Activated CD8-positive, alpha-beta memory T cell treated with anti-CD3 and anti-CD28 coated beads, Interleukin-2, amount 50 U/mL, for 1 hour (primary cell): ENCODE measurements around the gene GLDC.
"Not testable (repeated sequence)": the region's sequence is repeated elsewhere in the genome, so short reads cannot be mapped to it uniquely, and the experiment has no call there.

Experiments
- DNase-seq: peaks from one replicate; pipeline ENCODE4 v3.0.0-alpha.2; 2020; ENCODE audit errors: extremely low read depth

GLDC gene

GRCh38 chr9:6645355-6646292 is at the start of gene GLDC:
GLDC (minus strand) TSS chr9:6645729; CDS start chr9:6645499, 230 bp downstream.
- DNase-seq, result no peak

- DNase-seq, result no peak
These were observed 47.4 kb upstream of the GLDC start for GRCh38 chr9:6692881-6693361.

GRCh38 chr9:6692433-6692832 is 46.9 kb upstream of the GLDC start:
- no peak for DNase-seq

GRCh38 chr9:6690675-6691070 is 45.1 kb upstream of the GLDC start:
- DNase-seq, result not testable (repeated sequence)

- DNase-seq, result no peak
These were observed 44.6 kb upstream of the GLDC start for GRCh38 chr9:6689893-6690674.

- DNase-seq, result no peak
These were observed 41.7 kb upstream of the GLDC start for GRCh38 chr9:6687180-6687579.

GRCh38 chr9:6686396-6686795 is 40.9 kb upstream of the GLDC start:
- DNase-seq, result no peak

GRCh38 chr9:6681957-6682501 is 36.5 kb upstream of the GLDC start:
- no peak for DNase-seq

- DNase-seq, result peak; percentile 77
These were observed 35.8 kb upstream of the GLDC start for GRCh38 chr9:6681147-6681956.

GRCh38 chr9:6680797-6681146 is 35.2 kb upstream of the GLDC start:
- DNase-seq, result peak; percentile 26

- DNase-seq, result no peak
These were observed 32.3 kb upstream of the GLDC start for GRCh38 chr9:6677803-6678202.

GRCh38 chr9:6676254-6676921 is 30.9 kb upstream of the GLDC start:
- DNase-seq, result no peak

- DNase-seq, result no peak
These were observed 29.7 kb upstream of the GLDC start for GRCh38 chr9:6675268-6675667.

GRCh38 chr9:6673326-6674025 is 27.9 kb upstream of the GLDC start:
- no peak for DNase-seq

- DNase-seq, result no peak
These were observed 26.6 kb upstream of the GLDC start for GRCh38 chr9:6672118-6672517.

- DNase-seq, result no peak
These were observed 25.9 kb upstream of the GLDC start for GRCh38 chr9:6671416-6671815.

GRCh38 chr9:6669881-6670280 is 24.4 kb upstream of the GLDC start:
- no peak for DNase-seq

- DNase-seq, result no peak
These were observed 22.2 kb upstream of the GLDC start for GRCh38 chr9:6667633-6668280.

- no peak for DNase-seq
These were observed 21.6 kb upstream of the GLDC start for GRCh38 chr9:6667080-6667479.

GRCh38 chr9:6665628-6666027 is 20.1 kb upstream of the GLDC start:
- no peak for DNase-seq
